ENCODE results near the gene KAT2B. TPM values are rescaled to one million over a fixed set of nuclear protein-coding genes. Genes with fewer than 3 reads are reported as not detected.

KAT2B gene
- total RNA-seq, 2 donors from 2014 or later = 8.5 to 25.9 TPM

GRCh38 chr3:20068512-20069177 lies 28.4 kb downstream of the KAT2B start:
- Histone ChIP-seq H3K4me1 (no peaks in the 10 kb centered on the region), H3K9ac (ENCODE audit: low read depth in 2 of 2, low read length in 2 of 2) (no peak overlapping the region), H3K9me3 (no peaks in the 10 kb centered on the region), H3K36me3 (no peaks in the 10 kb centered on the region), H3K4me3 (no peak overlapping the region), H3K27ac (no peak overlapping the region), H3K27me3 (no peaks in the 10 kb centered on the region)
- intact Hi-C loops (cut with DNase I) = no loop called here
- no peak for TF ChIP-seq CTCF (IDR thresholded peaks at IDR 0.05)
- DNase-seq = no peak

- no peak overlapping the region for H3K27ac ChIP-seq
- no peaks in the 10 kb centered on the region for H3K4me1 ChIP-seq
- H3K4me3 ChIP-seq = no peak overlapping the region
- DNase-seq = no peak
- H3K9me3 ChIP-seq = no peaks in the 10 kb centered on the region
- no peaks in the 10 kb centered on the region for H3K27me3 ChIP-seq
- no peak overlapping the region for H3K9ac ChIP-seq (ENCODE audit: low read depth in 2 of 2, low read length in 2 of 2)
- intact Hi-C loops (cut with DNase I) = no loop called here
- TF ChIP-seq CTCF (IDR thresholded peaks at IDR 0.05) = no peak
- no peaks in the 10 kb centered on the region for H3K36me3 ChIP-seq
These were observed 28.9 kb downstream of the KAT2B start for GRCh38 chr3:20069178-20069532.

GRCh38 chr3:20071175-20071574 lies 30.9 kb downstream of the KAT2B start:
- intact Hi-C loops (cut with DNase I) = no loop called here
- TF ChIP-seq CTCF (IDR thresholded peaks at IDR 0.05) = no peak
- no peaks in the 10 kb centered on the region for H3K9me3 ChIP-seq
- H3K4me1 ChIP-seq = no peaks in the 10 kb centered on the region
- no peaks in the 10 kb centered on the region for H3K27me3 ChIP-seq
- no peak overlapping the region for H3K9ac ChIP-seq (ENCODE audit: low read depth in 2 of 2, low read length in 2 of 2)
- H3K4me3 ChIP-seq = no peak overlapping the region
- no peaks in the 10 kb centered on the region for H3K36me3 ChIP-seq
- DNase-seq = no peak
- H3K27ac ChIP-seq = no peak overlapping the region

- Histone ChIP-seq H3K36me3 (no peaks in the 10 kb centered on the region), H3K27me3 (no peaks in the 10 kb centered on the region), H3K9ac (ENCODE audit: low read depth in 2 of 2, low read length in 2 of 2) (no peak overlapping the region), H3K27ac (no peak overlapping the region), H3K4me3 (no peak overlapping the region), H3K4me1 (no peaks in the 10 kb centered on the region), H3K9me3 (no peaks in the 10 kb centered on the region)
- intact Hi-C loops (cut with DNase I) = no loop called here
- no peak for TF ChIP-seq CTCF (IDR thresholded peaks at IDR 0.05)
- DNase-seq = no peak
These were observed 32.2 kb downstream of the KAT2B start for GRCh38 chr3:20072422-20072821.

GRCh38 chr3:20073068-20073467 lies 32.8 kb downstream of the KAT2B start:
- H3K4me1 ChIP-seq = no peaks in the 10 kb centered on the region
- no peak for DNase-seq
- H3K27ac ChIP-seq = no peak overlapping the region
- no peak for TF ChIP-seq CTCF (IDR thresholded peaks at IDR 0.05)
- H3K27me3 ChIP-seq = no peaks in the 10 kb centered on the region
- no peaks in the 10 kb centered on the region for H3K36me3 ChIP-seq
- no peak overlapping the region for H3K9ac ChIP-seq (ENCODE audit: low read depth in 2 of 2, low read length in 2 of 2)
- H3K9me3 ChIP-seq = no peaks in the 10 kb centered on the region
- intact Hi-C loops (cut with DNase I) = no loop called here
- H3K4me3 ChIP-seq = no peak overlapping the region
